Endothelial cell of umbilical vein (primary cell): ENCODE results near the gene DUSP28. TPM values are rescaled to one million over a fixed set of nuclear protein-coding genes. Genes with fewer than 3 reads are reported as not detected.

Experiments used
- BruUV-seq: library from RNA; stranded (reverse); fragments of 400-500 nt; replicated peaks from 2 replicates; lab custom pipeline; 2021; lab: Mats Ljungman, UMichigan
- CTCF ChIA-PET: fragments of 300-600, 350-600 bp; sonication (Branson Sonifier 250); formaldehyde crosslinking; loops from one replicate; lab custom pipeline; 2021; ENCODE audit warnings: antibody characterized with exemption, inconsistent platforms; lab: Charles Lee
- POLR2A ChIA-PET: fragments of 300-600, 350-600 bp; sonication (Branson Sonifier 250); formaldehyde crosslinking; loops from one replicate; lab custom pipeline; 2021; ENCODE audit warnings: antibody characterized with exemption, inconsistent platforms; lab: Charles Lee
- DNase-seq: peaks from one replicate; pipeline ENCODE4 v3.0.0-alpha.2; 2011; ENCODE audit warnings: low read depth, low spot score
- FAIRE-seq: peaks from 2 replicates; lab custom pipeline; 2011; peaks lifted over from hg19 to GRCh38; lab: Jason Lieb, UNC
- H2AFZ ChIP-seq: 2 replicates; pipeline ENCODE4 v1.6.0; 2012; ENCODE audit warnings: low read depth, low read length, control low read depth, inconsistent platforms
- H3K27ac ChIP-seq: 2 replicates; pipeline ENCODE4 v1.5.1; 2011; ENCODE audit warnings: low read depth, mild to moderate bottlenecking, control low read depth, low read length, moderate library complexity; ENCODE audit not compliant: insufficient read depth
- H3K27me3 ChIP-seq, 2 experiments: 2 replicates each; pipeline versions ENCODE4 v1.6.0 to v1.6.1; 2011; ENCODE audit warnings: low read length in 2 of 2, mixed read lengths in 1 of 2; ENCODE audit not compliant: control insufficient read depth in 2 of 2, insufficient read depth in 2 of 2
- H3K36me3 ChIP-seq, 2 experiments: 2 replicates in 1 of 2; 3 replicates in 1 of 2; pipeline ENCODE4 v1.5.1; 2011; ENCODE audit warnings: low read length in 2 of 2, mild to moderate bottlenecking in 1 of 2, moderate library complexity in 1 of 2; ENCODE audit not compliant: control insufficient read depth in 2 of 2, insufficient read depth in 2 of 2; ENCODE audit errors: extremely low read depth in 1 of 2
- H3K4me1 ChIP-seq: 3 replicates; pipeline ENCODE4 v1.5.1; 2011; ENCODE audit warnings: mild to moderate bottlenecking, low read length; ENCODE audit not compliant: control insufficient read depth, insufficient read depth; ENCODE audit errors: extremely low read depth
- H3K4me2 ChIP-seq: 2 replicates; pipeline ENCODE4 v1.6.1; 2011; ENCODE audit warnings: low read length, control low read depth, mixed read lengths; ENCODE audit not compliant: insufficient read depth
- H3K4me3 ChIP-seq, 3 experiments: fragments of 200-600 bp in 1 of 3; sonication (generic), shearing (Covaris generic) in 1 of 3; replicated peaks in 1 of 3; 2 replicates each; pipeline ENCODE4 v1.5.1; 2011 to 2016; ENCODE audit warnings: control low read depth in 3 of 3, low read length in 3 of 3, mild to moderate bottlenecking in 2 of 3, inconsistent platforms in 1 of 3, low read depth in 1 of 3, moderate library complexity in 1 of 3; ENCODE audit not compliant: insufficient read depth in 1 of 3
- H3K79me2 ChIP-seq: 2 replicates; pipeline ENCODE4 v1.6.0; 2012; ENCODE audit warnings: low read length, inconsistent platforms; ENCODE audit not compliant: control insufficient read depth, insufficient read depth
- H3K9ac ChIP-seq: replicated peaks from 2 replicates; pipeline ENCODE3; 2011; ENCODE audit warnings: low read length, control low read depth; ENCODE audit not compliant: insufficient read depth; ENCODE audit errors: extremely low read depth
- H3K9me1 ChIP-seq: replicated peaks from 3 replicates; pipeline ENCODE4 v1.6.0; 2011; ENCODE audit warnings: mild to moderate bottlenecking, low read length; ENCODE audit not compliant: control insufficient read depth, insufficient read depth; ENCODE audit errors: extremely low read depth
- H3K9me3 ChIP-seq: replicated peaks from 2 replicates; pipeline ENCODE4 v1.5.1; 2012; ENCODE audit warnings: low read length, inconsistent platforms; ENCODE audit not compliant: control insufficient read depth, insufficient read depth
- H4K20me1 ChIP-seq: replicated peaks from 2 replicates; pipeline ENCODE3; 2011; ENCODE audit warnings: mild to moderate bottlenecking, low read length; ENCODE audit not compliant: control insufficient read depth, insufficient read depth; ENCODE audit errors: extremely low read depth
- EZH2 ChIP-seq: IDR thresholded peaks from 2 replicates; pipeline ENCODE4 v1.6.1; 2012; ENCODE audit warnings: borderline replicate concordance, low read depth, mild to moderate bottlenecking, moderate library complexity, low read length, inconsistent platforms; ENCODE audit not compliant: severe bottlenecking
- FOS ChIP-seq: IDR thresholded peaks from 2 replicates; pipeline ENCODE4 v1.6.1; 2011; ENCODE audit warnings: mild to moderate bottlenecking, low read length, moderate library complexity, borderline replicate concordance; ENCODE audit not compliant: insufficient read depth
- GATA2 ChIP-seq: IDR thresholded peaks from 2 replicates; pipeline ENCODE4 v1.7.0; 2011; ENCODE audit warnings: low read depth, mild to moderate bottlenecking, moderate library complexity, mixed read lengths, low read length; ENCODE audit not compliant: insufficient read length, insufficient read depth
- JUN ChIP-seq: IDR thresholded peaks from 2 replicates; pipeline ENCODE4 v1.6.1; 2011; ENCODE audit warnings: borderline replicate concordance, low read depth; ENCODE audit not compliant: insufficient read length, insufficient read depth
- MYC ChIP-seq: IDR thresholded peaks from one replicate; pipeline ENCODE4 v1.6.1; 2011; ENCODE audit warnings: mild to moderate bottlenecking, low read depth, low read length
- POLR2A ChIP-seq: IDR thresholded peaks from 2 replicates; pipeline ENCODE4 v1.6.1; 2012; ENCODE audit warnings: low read depth, mild to moderate bottlenecking, control low read depth, low read length
- POLR2AphosphoS5 ChIP-seq: IDR thresholded peaks from 2 replicates; pipeline ENCODE4 v1.6.1; 2012; ENCODE audit warnings: low read depth, mild to moderate bottlenecking, control low read depth, low read length, moderate library complexity; ENCODE audit not compliant: insufficient read depth
- dilution Hi-C: fragments of 300-500 bp; cut with MboI; formaldehyde crosslinking; loops from one replicate; pipeline ENCODE4 v1.15.0; 2019; ENCODE audit warnings: low sequenced_read_pairs; ENCODE audit not compliant: extremely low pct_ligation_motif_present
- intact Hi-C: fragments of 100-400 bp; cut with micrococcal nuclease; formaldehyde crosslinking; loops from one replicate; pipeline ENCODE4 v1.10.0; 2022
- polyA plus RNA-seq, 4 experiments: library from polyadenylated mRNA; depleted of rRNA in 3 of 4; stranded (reverse) in 3 of 4; unstranded in 1 of 4; fragments of >200 nt; gene quantifications; 2 replicates each; pipeline versions ENCODE4 v1.2.1 to v1.2.3, GENCODE V29; 2011 to 2012; ENCODE audit warnings: missing spikeins in 1 of 4
- total RNA-seq: library from RNA; stranded (reverse); gene quantifications from 2 replicates; pipeline ENCODE4 v1.2.3, GENCODE V29; 2021
- TF ChIP-seq, protein P1 (sequence below): IDR thresholded peaks from 2 replicates; pipeline ENCODE4 v1.6.1; 2011; ENCODE audit not compliant: insufficient read depth, insufficient read length
- TF ChIP-seq, protein P2 (sequence below), 2 donors: IDR thresholded peaks; 1 replicate in 1 of 2; 2 replicates in 1 of 2; pipeline ENCODE4 v1.5.1; 2011; ENCODE audit warnings: low read length in 2 of 2, mild to moderate bottlenecking in 2 of 2, moderate library complexity in 2 of 2, control low read depth in 1 of 2, inconsistent platforms in 1 of 2, low read depth in 1 of 2; ENCODE audit not compliant: insufficient read depth in 1 of 2; ENCODE audit errors: extremely low read depth in 1 of 2

DUSP28 gene
- total and polyA plus RNA-seq, 2 donors (not counting 3 experiments of a cell fraction or from before 2014, with no cell fraction given) = 2.2 to 4.3 TPM

GRCh38 chr2:240531038-240531437, 29.1 kb upstream of the DUSP28 start:
- ChIA-PET POLR2A (no interaction called here), CTCF (no interaction called here)
- H3K79me2 ChIP-seq = no peaks in the 10 kb centered on the region
- FAIRE-seq = no peak
- no peaks in the 10 kb centered on the region for H3K9me1 ChIP-seq
- intact Hi-C loops (no loop called here), dilution Hi-C loops (no loop called here)
- no peaks in the 10 kb centered on the region for H3K4me1 ChIP-seq
- H3K27me3 ChIP-seq = no peaks in the 10 kb centered on the region
- H3K9me3 ChIP-seq = no peaks in the 10 kb centered on the region
- H3K4me2 ChIP-seq = no peak overlapping the region
- no peak overlapping the region for H3K4me3 ChIP-seq
- no TSS peak for BruUV-seq
- no peak for DNase-seq
- no peak overlapping the region for H3K9ac ChIP-seq
- no peak overlapping the region for H3K27ac ChIP-seq
- H2AFZ ChIP-seq = no peak overlapping the region
- H4K20me1 ChIP-seq = no peaks in the 10 kb centered on the region
- peaks cover 0 to 2% of the 10 kb centered on the region in 2 experiments for H3K36me3 ChIP-seq
- TF ChIP-seq EZH2 = no peak
- TF ChIP-seq FOS = no peak
- TF ChIP-seq GATA2 = no peak
- TF ChIP-seq POLR2A = no peak
- no peak for TF ChIP-seq MYC
- no peak for TF ChIP-seq POLR2AphosphoS5
- TF ChIP-seq, protein P1, sequence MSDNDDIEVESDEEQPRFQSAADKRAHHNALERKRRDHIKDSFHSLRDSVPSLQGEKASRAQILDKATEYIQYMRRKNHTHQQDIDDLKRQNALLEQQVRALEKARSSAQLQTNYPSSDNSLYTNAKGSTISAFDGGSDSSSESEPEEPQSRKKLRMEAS = no peak
- TF ChIP-seq, protein P2, sequence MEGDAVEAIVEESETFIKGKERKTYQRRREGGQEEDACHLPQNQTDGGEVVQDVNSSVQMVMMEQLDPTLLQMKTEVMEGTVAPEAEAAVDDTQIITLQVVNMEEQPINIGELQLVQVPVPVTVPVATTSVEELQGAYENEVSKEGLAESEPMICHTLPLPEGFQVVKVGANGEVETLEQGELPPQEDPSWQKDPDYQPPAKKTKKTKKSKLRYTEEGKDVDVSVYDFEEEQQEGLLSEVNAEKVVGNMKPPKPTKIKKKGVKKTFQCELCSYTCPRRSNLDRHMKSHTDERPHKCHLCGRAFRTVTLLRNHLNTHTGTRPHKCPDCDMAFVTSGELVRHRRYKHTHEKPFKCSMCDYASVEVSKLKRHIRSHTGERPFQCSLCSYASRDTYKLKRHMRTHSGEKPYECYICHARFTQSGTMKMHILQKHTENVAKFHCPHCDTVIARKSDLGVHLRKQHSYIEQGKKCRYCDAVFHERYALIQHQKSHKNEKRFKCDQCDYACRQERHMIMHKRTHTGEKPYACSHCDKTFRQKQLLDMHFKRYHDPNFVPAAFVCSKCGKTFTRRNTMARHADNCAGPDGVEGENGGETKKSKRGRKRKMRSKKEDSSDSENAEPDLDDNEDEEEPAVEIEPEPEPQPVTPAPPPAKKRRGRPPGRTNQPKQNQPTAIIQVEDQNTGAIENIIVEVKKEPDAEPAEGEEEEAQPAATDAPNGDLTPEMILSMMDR (IDR thresholded peaks at IDR 0.05; ENCODE audit: extremely low read depth in 1 of 2, insufficient read depth in 1 of 2, low read depth in 1 of 2, low read length in 2 of 2) = no peak
- TF ChIP-seq JUN = no peak
